PC-3 (cell line): ENCODE measurements around the gene OR2T33. TPM values are rescaled to one million over a fixed set of nuclear protein-coding genes. Genes with fewer than 3 reads are reported as not detected.

Experiments
- ATAC-seq: fragments of 200-7000 bp; cut with Tn5 transposase; 2 replicates; pipeline ENCODE4 v1.9.1; 2020; ENCODE audit warnings: mild to moderate bottlenecking, moderate library complexity
- BruUV-seq: library from RNA; stranded (reverse); fragments of 400-500 nt; replicated peaks from 2 replicates; lab custom pipeline; 2021; lab: Mats Ljungman, UMichigan
- CTCF ChIA-PET: fragments of 300-600 bp; sonication (Branson Sonifier 250); formaldehyde crosslinking; loops from one replicate; lab custom pipeline; 2022; ENCODE audit warnings: antibody characterized with exemption; lab: Charles Lee
- POLR2A ChIA-PET: fragments of 300-600 bp; sonication (Branson Sonifier 250); formaldehyde crosslinking; loops from one replicate; lab custom pipeline; 2022; ENCODE audit warnings: antibody characterized with exemption; ENCODE audit not compliant: unreplicated experiment; lab: Charles Lee
- DNase-seq: peaks from one replicate; pipeline ENCODE4 v3.0.0-alpha.2; 2015
- H2AFZ ChIP-seq: fragments of 300-600 bp; sonication (generic); 2 replicates; pipeline ENCODE4 v1.6.0; 2016; ENCODE audit warnings: antibody characterized with exemption, low read length
- H3F3A ChIP-seq: fragments of 300-600 bp; sonication (generic); one replicate; pipeline ENCODE4 v1.6.0; 2017; ENCODE audit warnings: antibody characterized with exemption, low read length, control low read depth, mild to moderate bottlenecking; ENCODE audit not compliant: unreplicated experiment
- H3K27ac ChIP-seq: fragments of 300-600 bp; sonication (generic); 2 replicates; pipeline ENCODE4 v1.5.1; 2016; ENCODE audit warnings: mild to moderate bottlenecking, low read length
- H3K27me3 ChIP-seq: fragments of 300-600 bp; sonication (generic); 2 replicates; pipeline ENCODE4 v1.6.1; 2016; ENCODE audit warnings: low read length, mixed read lengths
- H3K36me3 ChIP-seq: fragments of 300-600 bp; sonication (generic); 2 replicates; pipeline ENCODE4 v1.6.1; 2016; ENCODE audit warnings: low read depth, mixed run types, low read length, mixed read lengths
- H3K4me1 ChIP-seq: fragments of 300-600 bp; sonication (generic); 2 replicates; pipeline ENCODE4 v1.5.1; 2016; ENCODE audit warnings: low read length; ENCODE audit not compliant: insufficient read depth
- H3K4me2 ChIP-seq: fragments of 300-600 bp; sonication (generic); 2 replicates; pipeline ENCODE4 v1.6.0; 2016; ENCODE audit warnings: low read length
- H3K4me3 ChIP-seq: fragments of 300-600 bp; sonication (generic); 2 replicates; pipeline ENCODE4 v1.5.1; 2016; ENCODE audit warnings: mild to moderate bottlenecking, low read length, mixed read lengths
- H3K79me2 ChIP-seq: fragments of 300-600 bp; sonication (generic); 2 replicates; pipeline ENCODE4 v1.6.1; 2017; ENCODE audit warnings: low read length, mixed read lengths
- H3K9ac ChIP-seq: fragments of 300-600 bp; sonication (generic); 2 replicates; pipeline ENCODE4 v1.6.0; 2016; ENCODE audit warnings: mild to moderate bottlenecking, low read length
- H3K9me2 ChIP-seq: fragments of 300-600 bp; sonication (generic); replicated peaks from 2 replicates; pipeline ENCODE4 v1.6.1; 2016; ENCODE audit warnings: mixed run types, low read length, mixed read lengths
- H3K9me3 ChIP-seq: fragments of 300-600 bp; sonication (generic); 2 replicates; pipeline ENCODE4 v1.6.1; 2016; ENCODE audit warnings: low read length, mixed read lengths
- H4K20me1 ChIP-seq: fragments of 300-600 bp; sonication (generic); 2 replicates; pipeline ENCODE4 v1.6.1; 2016; ENCODE audit warnings: low read length, mixed read lengths
- CTCF ChIP-seq: fragments of 300-600 bp; sonication (generic); conservative IDR thresholded peaks from 2 replicates; pipeline ENCODE4 v1.5.1; 2017; ENCODE audit warnings: antibody characterized with exemption, low read depth, mild to moderate bottlenecking, low read length
- EZH2 ChIP-seq: fragments of 300-600 bp; sonication (generic); IDR thresholded peaks from one replicate; pipeline ENCODE4 v1.6.1; 2017; ENCODE audit warnings: antibody characterized with exemption, mild to moderate bottlenecking, low read length; ENCODE audit not compliant: unreplicated experiment
- EZH2phosphoT487 ChIP-seq: fragments of 300-600 bp; sonication (generic); IDR thresholded peaks from 2 replicates; pipeline ENCODE4 v1.6.1; 2018; ENCODE audit warnings: mild to moderate bottlenecking, antibody characterized with exemption, low read length, borderline replicate concordance
- intact Hi-C: fragments of 100-400 bp; cut with micrococcal nuclease; formaldehyde crosslinking; loops from 2 replicates; pipeline ENCODE4 v1.9.0; 2023
- total RNA-seq: library from RNA; depleted of rRNA; stranded (reverse); fragments of >200 nt; gene quantifications from 2 replicates; pipeline ENCODE4 v1.2.3, GENCODE V29; 2014; rRNA removed

The OR2T33 gene
- total RNA-seq, 1 experiment from 2014 or later: 0.18 TPM

- Histone ChIP-seq H3K4me3 (no peak overlapping the region), H3K27ac (no peak overlapping the region), H3K9ac (no peak overlapping the region), H3K9me3 (peaks cover 10% of the 10 kb centered on the region; the same call in 1 of the 2 replicates), H3K4me1 (peaks cover 7% of the 10 kb centered on the region; the same call in 1 of the 2 replicates), H3K79me2 (no peaks in the 10 kb centered on the region), H3K27me3 (no peaks in the 10 kb centered on the region), H3K36me3 (no peaks in the 10 kb centered on the region), H3K4me2 (peak overlapping the region; percentile 5; the same call in 1 of the 2 replicates), H3F3A (no peaks in the 10 kb centered on the region), H3K9me2 (no peaks in the 10 kb centered on the region; the same call in 1 of the 2 replicates), H4K20me1 (no peaks in the 10 kb centered on the region), H2AFZ (no peak overlapping the region)
- TF ChIP-seq CTCF: no peak
- no peak for TF ChIP-seq EZH2phosphoT487
- no peak for TF ChIP-seq EZH2
- intact Hi-C loops: loop anchor here (1.0 kb wide), 1 partner anchor 84 kb away; no protein-coding TSS in a partner anchor
- no TSS peak for BruUV-seq
- ChIA-PET CTCF (no interaction called here), POLR2A (no interaction called here)
- peak; percentile 78 for ATAC-seq
- DNase-seq: peak; percentile 61
Measured at GRCh38 chr1:248225537-248225936, 52.2 kb downstream of the OR2T33 start.

Other genes starting within 250 kb of the OR2T33 start
- gene OR2L2, start 247.9 kb downstream of the OR2T33 start, total RNA-seq: 0.06 TPM in 1 of 2 replicates, not detected in the other
- gene OR2L3, start 231.1 kb downstream of the OR2T33 start, total RNA-seq: 0.15 TPM in 1 of 2 replicates, not detected in the other
- gene OR2L13, start 182.8 kb downstream of the OR2T33 start, total RNA-seq: not detected in 2 replicates
- gene OR2M5, start 132.8 kb downstream of the OR2T33 start, total RNA-seq: not detected in 2 replicates
- gene OR2M2, start 103.2 kb downstream of the OR2T33 start, total RNA-seq: not detected in 2 replicates
- not detected in 2 replicates for gene OR2M3, start 80.7 kb downstream of the OR2T33 start, total RNA-seq
- not detected in 2 replicates for gene OR2M4, start 46.6 kb downstream of the OR2T33 start, total RNA-seq
- gene OR2T12, start 25.4 kb upstream of the OR2T33 start, total RNA-seq: not detected in 2 replicates
- gene OR2M7, start 46.6 kb upstream of the OR2T33 start, total RNA-seq: not detected in 2 replicates
- gene OR14C36, start 70.8 kb upstream of the OR2T33 start, total RNA-seq: not detected in 2 replicates
- not detected in 2 replicates for gene OR2T4, start 83.7 kb upstream of the OR2T33 start, total RNA-seq
- gene OR2T6, start 97.8 kb upstream of the OR2T33 start, total RNA-seq: not detected in 2 replicates
- not detected in 2 replicates for gene OR2T1, start 125.1 kb upstream of the OR2T33 start, total RNA-seq
- not detected in 2 replicates for gene OR2T2, start 167.7 kb upstream of the OR2T33 start, total RNA-seq
- gene OR2T3, start 195.4 kb upstream of the OR2T33 start, total RNA-seq: not detected in 2 replicates
- not detected in 2 replicates for gene OR2T5, start 210.6 kb upstream of the OR2T33 start, total RNA-seq
- not detected in 2 replicates for gene OR2G6, start 230.1 kb upstream of the OR2T33 start, total RNA-seq